MCF 10A (cell line): Measurements from ENCODE around the gene MAMSTR. TPM values are rescaled to one million over a fixed set of nuclear protein-coding genes. Genes with fewer than 3 reads are reported as not detected.

Source experiments
- BruUV-seq: library from RNA; stranded (reverse); fragments of 400-500 nt; replicated peaks from 2 replicates; lab custom pipeline; 2021; lab: Mats Ljungman, UMichigan
- CTCF ChIA-PET: fragments of 300-600 bp; sonication (Branson Sonifier 250); formaldehyde crosslinking; extraction: SDS; loops from one replicate; lab custom pipeline; 2021; ENCODE audit warnings: antibody characterized with exemption, inconsistent platforms; lab: Yijun Ruan, JAX
- POLR2A ChIA-PET: fragments of 300-600, 350-650 bp; sonication (Branson Sonifier 250); formaldehyde crosslinking; extraction: SDS; loops from one replicate; lab custom pipeline; 2020; ENCODE audit warnings: antibody characterized with exemption, inconsistent platforms; lab: Yijun Ruan, JAX
- DNase-seq: peaks from one replicate; pipeline ENCODE4 v3.0.0-alpha.2; 2018; ENCODE audit not compliant: unreplicated experiment
- H3K27ac Mint-ChIP-seq: one replicate; pipeline ENCODE4 v1.8.0; 2022; ENCODE audit warnings: mild to moderate bottlenecking, low read depth, mixed read lengths; ENCODE audit not compliant: unreplicated experiment
- H3K27me3 Mint-ChIP-seq: one replicate; pipeline ENCODE4 v1.8.0; 2022; ENCODE audit warnings: mixed read lengths; ENCODE audit not compliant: insufficient read depth, unreplicated experiment
- H3K36me3 Mint-ChIP-seq: one replicate; pipeline ENCODE4 v1.8.0; 2022; ENCODE audit warnings: mild to moderate bottlenecking, moderate library complexity, mixed read lengths; ENCODE audit not compliant: insufficient read depth, unreplicated experiment
- H3K4me1 Mint-ChIP-seq: one replicate; pipeline ENCODE4 v1.8.0; 2022; ENCODE audit warnings: mixed read lengths; ENCODE audit not compliant: insufficient read depth, unreplicated experiment
- H3K4me3 Mint-ChIP-seq: one replicate; pipeline ENCODE4 v1.8.0; 2022; ENCODE audit warnings: mild to moderate bottlenecking, moderate library complexity, mixed read lengths; ENCODE audit not compliant: unreplicated experiment
- H3K9me3 Mint-ChIP-seq: one replicate; pipeline ENCODE4 v1.8.0; 2022; ENCODE audit warnings: mixed read lengths; ENCODE audit not compliant: unreplicated experiment
- intact Hi-C: fragments of 100-400 bp; cut with micrococcal nuclease; formaldehyde crosslinking; loops from 2 replicates; pipeline ENCODE4 v1.14.1; 2022
- total RNA-seq: library from RNA; stranded (reverse); gene quantifications from 2 replicates; pipeline ENCODE4 v1.2.3, GENCODE V29; 2022
- TF ChIP-seq, protein P1 (sequence below): fragments of 200-600 bp; IDR thresholded peaks from one replicate; pipeline ENCODE4 v1.8.0; 2022; ENCODE audit warnings: antibody characterized with exemption, mild to moderate bottlenecking; ENCODE audit not compliant: unreplicated experiment

The MAMSTR gene
- total RNA-seq, 1 experiment from 2014 or later, result 0.65 TPM

DNA sequence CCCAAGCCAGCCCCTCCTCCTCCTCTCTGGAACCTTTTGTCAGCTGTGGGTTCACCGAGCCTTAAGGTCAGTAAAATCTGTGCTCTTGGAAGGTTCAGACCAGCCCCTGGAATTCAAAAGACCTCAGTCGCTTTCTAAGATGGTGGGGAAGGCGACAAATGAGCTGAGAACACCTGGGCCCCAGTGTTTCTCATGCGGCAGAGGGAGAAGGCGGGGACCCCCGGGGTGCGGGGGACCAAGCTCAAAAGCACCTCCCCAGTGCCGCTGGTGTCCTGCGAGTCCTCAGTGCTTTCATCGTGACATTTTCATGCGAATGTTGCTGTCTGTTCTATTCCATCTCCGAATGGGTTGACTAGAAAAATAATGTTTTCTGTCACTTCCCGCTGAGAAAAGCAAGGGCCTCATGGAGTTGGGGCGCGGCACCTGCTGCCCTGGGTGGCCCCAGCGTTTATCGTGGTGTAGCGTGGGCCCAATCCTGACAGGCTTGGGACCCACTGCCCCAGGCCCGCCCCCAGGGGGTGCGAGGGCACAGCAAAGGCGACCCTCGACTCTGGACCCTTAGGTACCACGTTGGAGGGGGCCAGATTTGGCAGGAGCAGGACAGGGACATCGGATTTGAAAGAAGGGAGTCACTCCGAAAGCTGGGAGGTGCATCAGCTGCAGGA lies 46.0 kb downstream of the MAMSTR start:
- CTCF ChIA-PET, result interaction anchor here (0.7 to 1.0 kb wide), 2 partner anchors 66 to 169 kb away, joined by 3 read pairs; no protein-coding TSS in a partner anchor
- no TSS peak for BruUV-seq
- no peak overlapping the region for H3K4me3 Mint-ChIP-seq

DNA sequence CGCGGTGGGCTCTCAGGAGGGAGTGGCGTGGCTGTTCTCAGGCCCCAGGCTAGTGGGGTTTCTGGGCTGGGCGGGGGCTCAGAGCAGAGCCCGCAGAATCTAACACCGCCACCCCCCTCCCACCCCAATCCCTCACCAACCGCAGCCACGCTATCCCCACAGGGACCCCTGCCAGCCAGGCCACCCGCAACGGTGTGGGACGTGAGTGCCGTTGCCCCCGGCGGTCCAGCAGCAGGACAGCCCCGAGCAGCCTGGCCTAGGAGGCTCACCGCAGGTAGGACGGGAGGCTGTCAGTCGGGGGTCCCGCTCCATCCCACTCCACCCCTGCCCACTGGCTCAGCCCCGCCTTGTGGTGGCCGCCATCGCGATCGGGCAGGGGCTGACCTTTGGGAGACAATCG lies 46.5 kb downstream of the MAMSTR start, which contains the start of gene NTN5:
Gene NTN5 (minus strand): TSS at position 24 of the 400 bp plus-strand sequence. CDS start 2,031 bp downstream, outside the sequence.
- Mint-ChIP-seq H3K27me3 (no peaks in the 10 kb centered on the region), H3K4me3 (no peak within 1 kb of the TSS), H3K4me1 (peaks cover 5% of the 10 kb centered on the region), H3K27ac (no peak within 1 kb of the TSS), H3K36me3 (peaks cover 6% of the 10 kb centered on the region), H3K9me3 (peaks cover 18% of the 10 kb centered on the region)
- CTCF ChIA-PET, result interaction anchor here (1.0 kb wide), 1 partner anchor 169 kb away, joined by 3 read pairs; no protein-coding TSS in a partner anchor
- POLR2A ChIA-PET, result no interaction called here
- intact Hi-C loops, result no loop called here
- BruUV-seq, result no TSS peak
- DNase-seq, result no peak
- TF ChIP-seq, protein P1, sequence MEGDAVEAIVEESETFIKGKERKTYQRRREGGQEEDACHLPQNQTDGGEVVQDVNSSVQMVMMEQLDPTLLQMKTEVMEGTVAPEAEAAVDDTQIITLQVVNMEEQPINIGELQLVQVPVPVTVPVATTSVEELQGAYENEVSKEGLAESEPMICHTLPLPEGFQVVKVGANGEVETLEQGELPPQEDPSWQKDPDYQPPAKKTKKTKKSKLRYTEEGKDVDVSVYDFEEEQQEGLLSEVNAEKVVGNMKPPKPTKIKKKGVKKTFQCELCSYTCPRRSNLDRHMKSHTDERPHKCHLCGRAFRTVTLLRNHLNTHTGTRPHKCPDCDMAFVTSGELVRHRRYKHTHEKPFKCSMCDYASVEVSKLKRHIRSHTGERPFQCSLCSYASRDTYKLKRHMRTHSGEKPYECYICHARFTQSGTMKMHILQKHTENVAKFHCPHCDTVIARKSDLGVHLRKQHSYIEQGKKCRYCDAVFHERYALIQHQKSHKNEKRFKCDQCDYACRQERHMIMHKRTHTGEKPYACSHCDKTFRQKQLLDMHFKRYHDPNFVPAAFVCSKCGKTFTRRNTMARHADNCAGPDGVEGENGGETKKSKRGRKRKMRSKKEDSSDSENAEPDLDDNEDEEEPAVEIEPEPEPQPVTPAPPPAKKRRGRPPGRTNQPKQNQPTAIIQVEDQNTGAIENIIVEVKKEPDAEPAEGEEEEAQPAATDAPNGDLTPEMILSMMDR, result no peak

More for the DNA sequence above, 46.0 kb downstream of the MAMSTR start:
- TF ChIP-seq, protein P1, result no peak
- no peak for DNase-seq
- POLR2A ChIA-PET, result interaction anchor here (0.9 to 1.0 kb wide), 2 partner anchors 41 to 169 kb away, joined by 3 to 4 read pairs; no protein-coding TSS in a partner anchor
- Mint-ChIP-seq H3K9me3 (peaks cover 17% of the 10 kb centered on the region), H3K27ac (no peak overlapping the region), H3K27me3 (no peaks in the 10 kb centered on the region), H3K4me1 (peaks cover 5% of the 10 kb centered on the region), H3K36me3 (peaks cover 6% of the 10 kb centered on the region)
- intact Hi-C loops, result no loop called here

DNA sequence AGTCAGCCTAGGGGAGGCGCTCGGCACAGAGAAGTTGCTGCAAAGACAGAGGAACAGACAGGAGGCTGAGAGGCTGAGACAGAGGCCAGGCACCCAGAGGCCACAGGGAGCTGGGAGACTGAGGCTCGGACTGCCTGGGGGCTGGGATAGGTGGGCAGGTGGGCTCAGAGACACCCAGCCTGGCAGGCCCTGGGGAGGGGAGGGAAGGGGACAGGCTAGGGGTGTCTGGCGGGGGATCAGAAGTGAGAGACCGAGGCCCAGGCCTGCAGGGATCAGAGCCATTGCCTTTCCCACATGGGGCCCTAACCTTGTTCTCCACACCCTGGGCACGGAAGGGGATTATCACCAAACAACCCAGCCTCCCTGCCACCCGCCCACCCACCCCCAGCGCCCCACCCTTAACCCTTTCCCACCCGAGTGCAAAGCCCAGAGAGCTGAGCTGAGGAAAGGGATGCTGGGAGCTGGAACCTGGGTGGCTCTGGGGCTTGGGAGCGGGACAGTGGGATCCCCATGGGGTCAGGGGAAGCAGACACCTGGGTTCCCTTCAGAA lies 48.0 kb downstream of the MAMSTR start:
- Mint-ChIP-seq H3K4me3 (no peak overlapping the region), H3K4me1 (peaks cover 5% of the 10 kb centered on the region), H3K27me3 (no peaks in the 10 kb centered on the region), H3K36me3 (no peaks in the 10 kb centered on the region), H3K9me3 (peaks cover 18% of the 10 kb centered on the region), H3K27ac (no peak overlapping the region)
- no peak for DNase-seq
- intact Hi-C loops, result no loop called here
- TF ChIP-seq, protein P1, result no peak
- POLR2A ChIA-PET, result no interaction called here
- no TSS peak for BruUV-seq
- CTCF ChIA-PET, result interaction anchor here (0.7 kb wide), 1 partner anchor 116 kb away, joined by 3 read pairs; no protein-coding TSS in a partner anchor

DNA sequence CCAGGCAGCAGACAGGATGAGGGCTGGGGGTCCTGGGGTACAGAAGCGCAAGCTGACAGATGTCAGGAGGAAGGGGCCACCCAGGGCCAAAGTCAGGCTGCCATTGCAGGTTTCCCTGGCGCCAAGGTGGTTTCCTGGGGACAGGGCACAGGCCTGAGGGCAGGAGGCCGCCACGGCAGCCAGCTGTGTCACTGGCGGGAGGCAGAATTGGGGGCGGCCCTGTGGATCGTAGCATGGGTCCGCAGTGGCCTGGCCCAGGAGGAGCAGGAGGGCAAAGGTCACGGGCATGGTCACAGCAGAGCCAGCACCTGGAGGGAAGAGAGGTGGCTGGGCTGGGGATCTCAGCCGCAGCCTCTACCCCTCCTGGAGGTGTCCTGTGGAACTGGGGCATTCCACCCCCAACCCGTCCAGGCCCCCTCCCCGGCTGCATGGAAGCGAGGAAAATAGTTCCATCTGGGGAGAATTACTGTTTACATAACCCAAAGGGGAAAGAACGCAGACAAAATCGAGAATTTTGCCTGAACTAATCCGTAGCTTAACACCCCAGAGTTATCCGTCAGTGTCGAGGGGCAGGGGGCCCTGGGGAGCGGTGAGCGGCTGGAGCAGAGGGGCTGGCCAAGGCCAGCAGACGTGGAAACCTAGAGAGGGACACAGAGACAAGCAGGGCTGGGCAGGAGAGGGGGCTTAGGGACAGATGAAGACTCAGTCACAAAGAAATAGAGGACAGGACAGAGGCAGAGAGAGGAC lies 48.7 kb downstream of the MAMSTR start:
- TF ChIP-seq, protein P1, result no peak
- intact Hi-C loops, result no loop called here
- POLR2A ChIA-PET, result no interaction called here
- Mint-ChIP-seq H3K4me1 (peaks cover 5% of the 10 kb centered on the region), H3K9me3 (peaks cover 18% of the 10 kb centered on the region), H3K36me3 (no peaks in the 10 kb centered on the region), H3K27me3 (no peaks in the 10 kb centered on the region), H3K4me3 (no peak overlapping the region), H3K27ac (no peak overlapping the region)
- no peak for DNase-seq
- CTCF ChIA-PET, result no interaction called here
- no TSS peak for BruUV-seq
